ENCODE results near the gene ATE1. TPM values are rescaled to one million over a fixed set of nuclear protein-coding genes. Genes with fewer than 3 reads are reported as not detected.

The ATE1 gene
- total RNA-seq, 1 experiment from 2014 or later: 39.2 TPM

DNA sequence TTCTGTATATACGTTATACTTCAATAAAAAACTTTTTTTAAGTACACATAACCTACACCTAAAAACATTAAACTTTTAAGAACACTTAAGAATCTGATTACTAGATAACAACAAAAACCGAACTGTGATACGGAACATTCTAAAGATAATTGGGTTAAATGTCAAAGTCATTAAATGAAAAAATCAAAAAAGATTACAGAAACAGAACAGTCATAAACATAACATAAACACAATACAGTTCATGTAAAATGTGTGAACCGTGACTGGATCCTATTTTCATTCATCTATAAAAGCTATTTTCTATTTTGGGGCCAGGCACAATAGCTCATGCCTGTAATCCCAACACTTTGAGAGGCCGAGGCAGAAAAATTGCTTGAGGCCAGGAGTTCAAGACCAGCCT, 38.6 kb downstream of the ATE1 start:
- H3K4me2 ChIP-seq (ENCODE audit: low read length): no peak overlapping the region
- H3K79me2 ChIP-seq (ENCODE audit: insufficient read depth, low read length): no peaks in the 10 kb centered on the region
- no peaks in the 10 kb centered on the region; a peak in 1 of 4 replicates for H3K36me3 ChIP-seq (ENCODE audit: control insufficient read depth in 1 of 2, insufficient read depth in 2 of 2, low read length in 2 of 2)
- ChIA-PET POLR2A (no interaction called here), RAD21 (ENCODE audit: low non-redundant PET in 1 of 2, low total read pairs in 2 of 2, uncharacterized antibody in 2 of 2, unreplicated experiment in 2 of 2) (no interaction called here), CTCF (interaction anchor here (1.0 to 5.5 kb wide), 2 partner anchors 11 to 940 kb away, joined by 3 to 24 read pairs; no protein-coding TSS in a partner anchor)
- H3K27me3 ChIP-seq (ENCODE audit: insufficient read depth, low read length): no peaks in the 10 kb centered on the region
- H3K9ac ChIP-seq (ENCODE audit: low read length): no peak overlapping the region
- no peaks in the 10 kb centered on the region for H3K4me1 ChIP-seq (ENCODE audit: control insufficient read depth in 1 of 2, insufficient read depth in 2 of 2, low read length in 2 of 2)
- no peak overlapping the region for H3K27ac ChIP-seq (ENCODE audit: low read depth, low read length)
- H2AFZ ChIP-seq (ENCODE audit: low read depth, low read length, poor library complexity, severe bottlenecking): no peak overlapping the region
- DNase-seq (ENCODE audit: low read depth, low spot score): no peak
- BruUV-seq (replicated peaks): no TSS peak
- TF ChIP-seq CEBPB (IDR thresholded peaks at IDR 0.05; ENCODE audit: low read depth) (no peak), POLR2AphosphoS5 (IDR thresholded peaks at IDR 0.05; ENCODE audit: low read depth, low read length) (no peak), SP1 (IDR thresholded peaks at IDR 0.05; ENCODE audit: low read depth) (no peak), POLR2A (IDR thresholded peaks at IDR 0.05; ENCODE audit: borderline replicate concordance, extremely low read depth, insufficient read depth, insufficient read length) (no peak), YY1 (IDR thresholded peaks at IDR 0.05; ENCODE audit: extremely low read depth, insufficient replicate concordance, low read depth, low read length) (no peak)
- TF ChIP-seq, protein P1, sequence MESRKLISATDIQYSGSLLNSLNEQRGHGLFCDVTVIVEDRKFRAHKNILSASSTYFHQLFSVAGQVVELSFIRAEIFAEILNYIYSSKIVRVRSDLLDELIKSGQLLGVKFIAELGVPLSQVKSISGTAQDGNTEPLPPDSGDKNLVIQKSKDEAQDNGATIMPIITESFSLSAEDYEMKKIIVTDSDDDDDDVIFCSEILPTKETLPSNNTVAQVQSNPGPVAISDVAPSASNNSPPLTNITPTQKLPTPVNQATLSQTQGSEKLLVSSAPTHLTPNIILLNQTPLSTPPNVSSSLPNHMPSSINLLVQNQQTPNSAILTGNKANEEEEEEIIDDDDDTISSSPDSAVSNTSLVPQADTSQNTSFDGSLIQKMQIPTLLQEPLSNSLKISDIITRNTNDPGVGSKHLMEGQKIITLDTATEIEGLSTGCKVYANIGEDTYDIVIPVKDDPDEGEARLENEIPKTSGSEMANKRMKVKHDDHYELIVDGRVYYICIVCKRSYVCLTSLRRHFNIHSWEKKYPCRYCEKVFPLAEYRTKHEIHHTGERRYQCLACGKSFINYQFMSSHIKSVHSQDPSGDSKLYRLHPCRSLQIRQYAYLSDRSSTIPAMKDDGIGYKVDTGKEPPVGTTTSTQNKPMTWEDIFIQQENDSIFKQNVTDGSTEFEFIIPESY (IDR thresholded peaks at IDR 0.05; ENCODE audit: extremely low read depth, insufficient replicate concordance, low read length): no peak
- TF ChIP-seq, protein P2, sequence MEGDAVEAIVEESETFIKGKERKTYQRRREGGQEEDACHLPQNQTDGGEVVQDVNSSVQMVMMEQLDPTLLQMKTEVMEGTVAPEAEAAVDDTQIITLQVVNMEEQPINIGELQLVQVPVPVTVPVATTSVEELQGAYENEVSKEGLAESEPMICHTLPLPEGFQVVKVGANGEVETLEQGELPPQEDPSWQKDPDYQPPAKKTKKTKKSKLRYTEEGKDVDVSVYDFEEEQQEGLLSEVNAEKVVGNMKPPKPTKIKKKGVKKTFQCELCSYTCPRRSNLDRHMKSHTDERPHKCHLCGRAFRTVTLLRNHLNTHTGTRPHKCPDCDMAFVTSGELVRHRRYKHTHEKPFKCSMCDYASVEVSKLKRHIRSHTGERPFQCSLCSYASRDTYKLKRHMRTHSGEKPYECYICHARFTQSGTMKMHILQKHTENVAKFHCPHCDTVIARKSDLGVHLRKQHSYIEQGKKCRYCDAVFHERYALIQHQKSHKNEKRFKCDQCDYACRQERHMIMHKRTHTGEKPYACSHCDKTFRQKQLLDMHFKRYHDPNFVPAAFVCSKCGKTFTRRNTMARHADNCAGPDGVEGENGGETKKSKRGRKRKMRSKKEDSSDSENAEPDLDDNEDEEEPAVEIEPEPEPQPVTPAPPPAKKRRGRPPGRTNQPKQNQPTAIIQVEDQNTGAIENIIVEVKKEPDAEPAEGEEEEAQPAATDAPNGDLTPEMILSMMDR (IDR thresholded peaks at IDR 0.05 in 2 of 3, conservative IDR thresholded peaks at IDR 0.05 in 1 of 3; ENCODE audit: borderline replicate concordance in 1 of 3, insufficient read depth in 1 of 3, low read depth in 2 of 3, low read length in 2 of 3): no peak
- ATAC-seq: no peak
- no peak overlapping the region for H3K4me3 ChIP-seq (replicated peaks in 1 of 2; ENCODE audit: low read depth in 1 of 2, low read length in 2 of 2)
- no peaks in the 10 kb centered on the region for H3K9me3 ChIP-seq (ENCODE audit: control insufficient read depth in 1 of 2, insufficient read depth in 1 of 2, low read depth in 1 of 2, low read length in 2 of 2)
- H3K9me2 ChIP-seq (ENCODE audit: insufficient read depth): no peaks in the 10 kb centered on the region
- H4K20me1 ChIP-seq (ENCODE audit: insufficient read depth): no peaks in the 10 kb centered on the region
- intact Hi-C loops (cut with micrococcal nuclease): no loop called here

All from HCT116 (cell line).